Measurements from ENCODE around the gene KCNQ5.

KCNQ5 gene

GRCh38 chr6:72640615-72640930 is 18.7 kb downstream of the KCNQ5 start:
- DNase-seq: no peak

- DNase-seq: no peak
These were observed 20.6 kb downstream of the KCNQ5 start for GRCh38 chr6:72642435-72642834.

DNA sequence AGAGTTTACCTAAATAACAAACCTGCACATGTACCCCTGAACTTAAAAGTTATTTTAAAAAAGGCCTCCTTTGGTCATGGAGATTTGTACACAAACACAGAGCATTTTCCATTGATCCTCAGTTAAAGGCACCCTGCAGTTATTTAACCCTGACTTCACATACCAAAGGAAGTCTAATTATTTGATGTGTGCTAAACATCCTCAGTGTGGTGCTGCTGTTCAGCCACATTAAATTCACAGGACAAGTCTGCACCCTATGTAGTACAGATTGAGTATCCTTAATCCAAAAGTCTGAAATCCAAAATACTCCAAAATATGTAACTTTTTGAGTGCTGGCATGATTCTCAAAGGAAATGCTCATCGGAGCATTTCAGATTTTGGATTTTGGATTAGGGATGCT is 21.4 kb downstream of the KCNQ5 start:
- no peak for DNase-seq

- DNase-seq: no peak
These were observed 25.0 kb downstream of the KCNQ5 start for GRCh38 chr6:72646604-72647485.

GRCh38 chr6:72647489-72647888 is 25.6 kb downstream of the KCNQ5 start:
- DNase-seq: no peak

GRCh38 chr6:72649032-72649984 is 27.4 kb downstream of the KCNQ5 start:
- no peak for DNase-seq

DNA sequence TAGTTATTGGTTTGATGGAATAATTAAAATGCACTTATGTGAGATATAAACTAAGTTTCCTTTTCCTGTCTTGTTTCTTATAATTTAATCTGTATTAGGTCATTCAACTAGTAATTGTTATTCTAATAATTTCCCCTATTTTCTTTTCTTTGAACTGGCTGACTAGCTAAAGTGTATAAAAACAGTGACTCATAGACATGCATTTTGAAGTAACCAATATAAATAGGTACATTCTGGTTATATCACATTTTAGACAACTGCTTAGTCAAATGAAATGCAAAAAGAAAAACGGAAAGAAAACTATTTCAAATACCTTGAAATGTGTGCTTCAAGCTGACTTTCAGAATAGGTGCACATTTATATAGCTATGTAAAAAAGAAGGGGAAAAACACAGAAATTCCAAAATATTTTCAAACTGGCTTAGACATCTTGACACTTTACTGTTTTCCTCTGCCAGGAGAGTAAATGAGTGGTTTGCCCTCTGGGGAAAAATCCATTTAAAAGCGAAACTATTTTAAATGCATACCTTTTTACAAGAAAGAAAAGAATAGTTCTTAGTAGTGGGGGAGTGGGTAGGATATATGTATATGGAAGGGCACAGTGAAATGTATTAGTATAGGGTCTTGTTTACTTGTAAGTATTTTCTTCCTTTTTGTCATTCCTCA is 28.3 kb downstream of the KCNQ5 start:
- DNase-seq: no peak

DNA sequence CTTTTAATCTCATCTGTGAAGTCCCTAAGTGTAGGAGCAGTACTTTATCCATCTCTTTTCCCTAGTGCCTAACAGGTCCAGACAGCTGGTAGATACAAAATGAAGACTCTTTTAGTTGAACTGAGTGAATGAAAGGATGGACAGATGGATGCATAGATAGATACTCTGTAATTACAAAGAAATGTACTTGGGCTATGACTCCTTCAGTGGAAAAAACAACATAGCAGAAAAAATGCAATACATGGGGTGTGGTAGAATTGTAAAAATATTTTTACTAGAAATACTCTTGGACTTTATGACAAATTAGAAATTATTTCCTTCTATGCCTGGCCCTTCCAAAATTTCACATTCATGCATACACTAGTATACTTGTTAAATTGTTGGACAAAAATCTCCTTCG is 29.3 kb downstream of the KCNQ5 start:
- DNase-seq: no peak

DNA sequence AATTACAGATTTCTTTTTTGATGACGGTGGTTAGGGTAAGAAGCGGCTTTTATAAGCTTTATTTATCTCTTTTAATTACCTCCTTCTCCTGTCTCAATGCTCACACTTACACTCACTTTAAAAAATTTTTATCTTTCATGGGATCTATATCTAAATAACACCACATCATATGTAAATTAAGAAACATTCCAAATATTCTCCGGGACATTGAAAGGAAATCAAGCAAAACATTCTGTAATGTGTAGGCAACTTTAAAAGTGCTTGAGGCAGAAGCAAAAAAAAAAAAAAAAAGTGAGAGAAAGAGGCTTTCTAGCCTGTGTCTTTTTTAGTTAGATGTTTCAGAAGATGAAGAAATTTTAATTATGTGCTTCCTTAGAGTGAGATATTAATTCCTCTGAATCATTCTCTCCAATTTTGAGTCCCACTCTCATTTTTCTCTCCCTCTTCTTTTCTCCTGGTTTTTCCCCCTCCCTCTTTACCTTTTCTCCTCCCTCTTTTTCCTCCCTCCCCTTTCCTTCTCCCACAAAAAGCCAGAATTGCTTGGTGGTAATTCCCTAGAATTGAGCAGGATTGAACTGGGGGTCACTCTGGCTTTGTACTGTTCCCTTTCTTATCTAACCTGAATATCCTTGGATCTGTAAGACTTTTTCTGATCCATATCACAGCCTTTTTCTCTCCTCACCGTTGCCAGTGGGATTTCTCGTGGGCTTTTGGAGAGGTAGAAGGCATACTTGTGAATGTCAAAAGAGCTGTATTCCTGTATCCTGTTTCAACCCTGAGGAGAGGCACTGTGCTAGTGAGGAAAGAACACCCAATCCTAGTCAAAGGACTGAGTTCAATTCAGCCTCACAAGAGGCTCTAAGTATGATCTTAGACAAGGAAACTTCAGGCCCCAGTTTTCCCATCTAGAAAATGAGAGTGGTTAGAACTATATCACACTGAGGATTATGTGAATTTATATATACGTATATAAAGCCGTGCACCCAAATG is 30.4 kb downstream of the KCNQ5 start:
- no peak for DNase-seq

DNA sequence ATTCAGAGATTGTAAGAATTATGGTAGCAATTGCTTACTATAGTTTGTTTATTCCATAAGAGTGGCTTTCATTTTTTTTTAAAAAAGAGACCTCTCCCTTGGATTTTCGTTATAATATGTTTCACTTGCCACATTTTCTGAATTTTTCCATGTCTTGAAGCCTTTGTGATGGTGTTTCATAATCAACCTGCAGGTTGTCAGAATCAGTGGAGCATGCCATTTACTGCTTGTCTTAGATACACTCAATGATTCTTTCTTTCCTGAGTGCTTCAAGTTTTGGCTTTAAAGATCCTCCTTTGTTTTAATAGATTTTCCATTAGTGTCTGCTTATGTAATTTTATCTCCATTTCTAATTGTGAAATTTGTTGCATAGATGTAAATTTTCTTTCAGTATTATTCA is 31.2 kb downstream of the KCNQ5 start:
- no peak for DNase-seq

- no peak for DNase-seq
These were observed 32.3 kb downstream of the KCNQ5 start for GRCh38 chr6:72654071-72654621.

DNA sequence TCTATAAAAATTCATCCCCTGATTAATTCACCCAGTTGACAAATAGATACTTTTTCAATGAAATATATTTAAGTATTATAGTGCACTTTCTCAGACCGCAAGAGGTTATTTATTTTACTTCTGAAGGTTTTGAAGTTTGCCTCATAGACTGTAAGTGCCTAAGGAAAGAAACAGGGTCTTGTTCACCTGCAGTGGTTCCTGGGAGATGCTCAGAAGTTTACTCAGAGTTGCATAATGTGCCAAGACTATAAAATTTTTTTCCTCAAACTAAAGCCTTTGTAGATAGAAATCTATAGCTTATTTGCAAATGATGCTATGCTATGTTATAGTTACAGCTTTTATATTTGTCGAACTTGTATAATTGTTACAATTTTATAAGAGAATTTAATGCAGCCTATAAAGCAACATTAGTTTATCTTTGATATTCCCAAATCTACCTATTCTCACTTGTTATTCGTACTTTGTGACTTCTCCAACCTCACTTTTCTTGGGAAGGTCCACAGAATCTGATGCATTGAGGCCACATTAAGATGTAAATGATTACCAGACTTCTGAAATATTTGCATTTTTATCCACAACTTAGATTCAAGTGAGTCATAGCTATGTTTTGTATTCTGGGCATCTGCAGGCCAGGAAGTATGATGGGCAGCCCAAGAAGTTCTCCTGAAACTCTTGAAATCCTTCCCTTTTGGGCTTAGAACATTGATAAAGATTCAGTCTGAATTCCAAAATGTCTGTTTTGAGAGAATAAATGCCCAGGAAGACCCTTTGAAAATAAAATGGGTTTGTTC is 35.7 kb downstream of the KCNQ5 start:
- no peak for DNase-seq

DNA sequence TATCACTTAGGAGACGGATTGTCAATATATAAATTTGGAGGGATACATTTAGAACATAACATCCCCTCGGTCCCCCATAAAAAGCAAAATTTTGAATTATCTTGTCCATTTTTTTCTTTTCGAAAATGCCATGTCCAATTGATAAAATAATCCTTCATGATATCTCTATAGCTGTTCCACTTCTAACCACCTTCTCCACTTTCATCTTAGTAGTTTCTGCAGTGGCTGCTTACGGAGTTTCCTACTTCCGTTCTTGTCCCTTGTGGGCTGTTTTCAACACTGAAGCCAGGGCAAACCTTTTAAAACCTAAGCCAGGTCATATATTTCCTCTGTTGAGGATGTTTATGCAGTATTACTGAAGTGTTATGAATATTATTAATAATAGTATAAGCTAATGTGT is 37.9 kb downstream of the KCNQ5 start:
- DNase-seq: no peak

DNA sequence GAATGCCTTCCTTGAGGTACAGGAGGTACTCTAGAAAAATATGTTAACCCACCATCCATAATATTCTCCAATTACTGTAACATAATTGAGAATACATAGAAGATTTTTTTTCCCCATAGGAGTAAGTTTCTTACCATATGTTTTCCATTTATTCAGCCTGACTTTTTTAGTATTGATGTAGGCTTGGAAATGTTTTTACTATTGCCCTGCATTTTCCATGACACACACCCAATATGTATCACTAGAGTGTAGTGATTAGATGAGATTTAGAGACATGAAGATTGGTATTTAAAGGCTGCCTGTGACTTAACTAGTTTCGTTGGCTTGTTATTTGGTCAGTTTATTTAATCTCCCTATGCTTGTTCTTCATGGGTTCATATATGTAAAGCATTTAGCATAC is 39.5 kb downstream of the KCNQ5 start:
- no peak for DNase-seq

DNA sequence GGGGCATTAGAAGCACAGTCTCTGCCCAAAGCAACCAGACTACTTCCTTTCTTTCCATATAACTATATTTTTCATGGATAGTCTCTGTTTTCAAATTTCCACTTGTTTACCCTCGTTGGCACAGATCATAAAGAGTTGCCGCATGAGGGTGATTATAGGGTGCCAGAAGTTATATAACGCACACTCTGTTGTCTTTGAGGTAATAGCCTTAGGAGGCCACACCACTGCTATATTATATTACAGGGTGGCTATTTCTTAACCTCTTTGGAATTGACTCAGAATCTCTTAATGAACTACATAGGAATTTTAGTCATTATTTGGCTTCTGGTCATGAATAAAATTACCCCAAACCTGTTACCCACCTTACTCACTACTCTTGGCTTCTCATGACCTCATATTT is 43.7 kb downstream of the KCNQ5 start:
- no peak for DNase-seq

GRCh38 chr6:72669324-72669723 is 47.5 kb downstream of the KCNQ5 start:
- DNase-seq: peak in 1 of 2 donors; percentile 1

DNA sequence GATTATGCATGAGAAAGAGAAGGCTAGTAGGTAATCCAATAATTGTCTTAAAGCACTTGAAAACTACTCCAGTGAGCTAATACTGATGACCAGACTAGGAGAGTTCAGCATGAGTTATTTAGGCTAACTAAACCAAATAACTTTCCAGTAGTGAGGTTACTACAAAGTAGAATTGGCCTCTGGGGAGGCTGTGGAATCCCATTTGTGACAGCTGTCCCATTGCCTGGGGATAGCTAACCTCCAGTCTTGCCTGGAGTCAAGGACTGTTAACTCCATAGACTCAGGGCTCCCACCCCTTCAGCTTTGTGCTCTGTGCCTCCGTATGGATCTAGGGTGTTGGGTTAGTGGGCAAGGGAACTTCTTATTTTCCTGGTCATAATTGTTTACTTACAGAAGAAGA is 51.0 kb downstream of the KCNQ5 start:
- DNase-seq: no peak

- DNase-seq: no peak
These were observed 53.0 kb downstream of the KCNQ5 start for GRCh38 chr6:72674842-72675241.

DNA sequence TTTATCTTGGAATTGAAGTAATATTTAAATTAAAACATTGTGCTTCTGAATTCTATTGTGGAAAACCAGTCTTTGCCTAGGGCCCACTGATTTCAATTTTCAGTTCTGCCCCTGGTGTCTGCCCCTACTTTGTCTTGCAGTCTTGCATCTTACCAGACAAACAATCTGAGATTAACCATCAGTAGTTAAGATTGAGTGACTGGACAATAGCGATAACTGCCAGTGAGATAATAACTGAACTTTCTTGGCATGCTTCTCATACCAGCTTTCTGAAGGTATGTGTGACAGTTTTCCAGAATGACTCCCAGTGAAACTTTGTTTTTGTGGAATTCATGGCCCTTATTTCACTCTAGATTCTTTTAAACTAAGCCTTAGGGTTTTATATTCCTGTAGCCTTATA is 53.5 kb downstream of the KCNQ5 start:
- DNase-seq: no peak

- no peak for DNase-seq
These were observed 55.1 kb downstream of the KCNQ5 start for GRCh38 chr6:72676995-72677394.

- no peak for DNase-seq
These were observed 55.9 kb downstream of the KCNQ5 start for GRCh38 chr6:72677740-72678139.

Data from CD4-positive, alpha-beta T cell treated with Interleukin-1 beta for 1 hour (primary cell).